Nasal cavity respiratory epithelium epithelial cell of viscerocranial mucosa (primary cell): Measurements from ENCODE around the gene ZBTB12. TPM values are rescaled to one million over a fixed set of nuclear protein-coding genes. Genes with fewer than 3 reads are reported as not detected.

ENCODE experiments used
- total RNA-seq: library from RNA; depleted of rRNA; stranded (reverse); fragments of >200 nt; gene quantifications from 2 replicates; pipeline ENCODE4 v1.2.3, GENCODE V29; 2014

Gene ZBTB12, protein sequence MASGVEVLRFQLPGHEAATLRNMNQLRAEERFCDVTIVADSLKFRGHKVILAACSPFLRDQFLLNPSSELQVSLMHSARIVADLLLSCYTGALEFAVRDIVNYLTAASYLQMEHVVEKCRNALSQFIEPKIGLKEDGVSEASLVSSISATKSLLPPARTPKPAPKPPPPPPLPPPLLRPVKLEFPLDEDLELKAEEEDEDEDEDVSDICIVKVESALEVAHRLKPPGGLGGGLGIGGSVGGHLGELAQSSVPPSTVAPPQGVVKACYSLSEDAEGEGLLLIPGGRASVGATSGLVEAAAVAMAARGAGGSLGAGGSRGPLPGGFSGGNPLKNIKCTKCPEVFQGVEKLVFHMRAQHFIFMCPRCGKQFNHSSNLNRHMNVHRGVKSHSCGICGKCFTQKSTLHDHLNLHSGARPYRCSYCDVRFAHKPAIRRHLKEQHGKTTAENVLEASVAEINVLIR
- total RNA-seq, result 1.4 and 4.1 TPM in 2 replicates

DNA sequence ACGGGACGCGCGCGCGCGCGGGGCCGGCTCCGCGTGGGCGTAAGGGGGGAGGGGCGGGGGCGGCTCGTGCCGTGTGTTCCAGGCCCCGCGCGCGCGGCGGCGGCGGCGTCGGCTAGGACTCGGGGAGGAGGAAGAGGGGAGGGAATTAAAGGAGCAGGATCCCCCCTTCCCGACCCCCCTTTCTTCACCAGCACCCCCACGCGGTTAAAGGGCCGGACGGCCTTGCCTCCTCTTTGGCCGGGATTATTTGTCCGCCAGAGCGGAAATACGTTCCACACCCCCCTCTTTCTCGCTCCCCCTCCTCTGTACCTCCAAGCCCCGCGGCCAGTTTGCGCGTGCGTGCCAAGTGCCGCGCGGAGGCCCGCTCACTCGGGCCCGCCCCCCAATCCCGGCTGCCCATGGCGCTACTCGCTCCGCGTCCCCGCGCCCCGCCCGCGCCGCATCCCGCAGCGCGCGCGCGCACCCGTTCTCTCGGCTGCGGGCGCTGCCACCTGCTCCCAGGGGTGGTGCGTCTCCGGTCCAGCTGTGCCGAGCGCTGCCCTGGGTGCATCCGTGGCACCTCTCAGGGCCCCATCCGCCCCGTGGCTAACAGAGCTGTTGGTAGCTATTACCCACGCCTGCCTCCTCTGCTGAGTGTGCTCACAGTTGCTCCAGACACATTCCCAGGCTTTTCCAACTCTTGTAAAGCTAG is at the start of gene ZBTB12:
Gene ZBTB12, minus strand, starts transcription at position 134 of the 691 bp plus-strand sequence. CDS start 781 bp downstream, outside the sequence.

GRCh38 chr6:31945507-31946369 is 43.9 kb upstream of the ZBTB12 start, which contains the start of gene CFB:
Gene CFB (plus strand): TSS chr6:31946095. CDS start chr6:31946222, 127 bp downstream.

GRCh38 chr6:31927242-31927862 is 25.5 kb upstream of the ZBTB12 start, which contains the start of gene C2:
Gene C2 (plus strand): TSS chr6:31927717. CDS start chr6:31927753, 36 bp downstream.

GRCh38 chr6:31897612-31898382 is 4.1 kb downstream of the ZBTB12 start, which contains the start of gene EHMT2:
Gene EHMT2 (minus strand): TSS chr6:31897698. CDS start chr6:31897677, 21 bp downstream.

GRCh38 chr6:31878726-31879125 is 23.2 kb downstream of the ZBTB12 start, which contains the start of gene SLC44A4:
Gene SLC44A4 (minus strand): TSS chr6:31878997. CDS start chr6:31878980, 17 bp downstream.

GRCh38 chr6:31862344-31863235 is 39.3 kb downstream of the ZBTB12 start, which contains the start of gene NEU1:
Gene NEU1 (minus strand): TSS chr6:31862821. CDS start chr6:31862776, 45 bp downstream.

Other genes with a start within 250 kb of the ZBTB12 start
- 120 and 174 TPM in 2 replicates for gene BAG6, start 249.4 kb downstream of the ZBTB12 start, total RNA-seq
- gene APOM, start 246.2 kb downstream of the ZBTB12 start, total RNA-seq, result 0.28 and 0.34 TPM in 2 replicates
- 24.7 and 37.6 TPM in 2 replicates for gene C6orf47, start 241.3 kb downstream of the ZBTB12 start, total RNA-seq
- 9.4 and 20.2 TPM in 2 replicates for gene GPANK1, start 237.1 kb downstream of the ZBTB12 start, total RNA-seq
- gene CSNK2B, start 236.0 kb downstream of the ZBTB12 start, total RNA-seq, result 48.2 and 76.9 TPM in 2 replicates
- 0.68 and 3.3 TPM in 2 replicates for gene LY6G5B, start 232.1 kb downstream of the ZBTB12 start, total RNA-seq
- gene LY6G5C, start 221.0 kb downstream of the ZBTB12 start, total RNA-seq, result 0.07 TPM in 1 of 2 replicates, not detected in the other
- 30.8 and 46.5 TPM in 2 replicates for gene ABHD16A, start 198.8 kb downstream of the ZBTB12 start, total RNA-seq
- not detected in 2 replicates for gene LY6G6F, start 195.2 kb downstream of the ZBTB12 start, total RNA-seq
- not detected in 2 replicates for gene LY6G6D, start 186.7 kb downstream of the ZBTB12 start, total RNA-seq
- under 0.01 TPM in 1 of 2 replicates, not detected in the other for gene LY6G6C, start 180.3 kb downstream of the ZBTB12 start, total RNA-seq
- gene MPIG6B, start 178.7 kb downstream of the ZBTB12 start, total RNA-seq, result not detected in 2 replicates
- 16.2 and 19.8 TPM in 2 replicates for gene DDAH2, start 172.8 kb downstream of the ZBTB12 start, total RNA-seq
- 269 and 558 TPM in 2 replicates for gene CLIC1, start 165.6 kb downstream of the ZBTB12 start, total RNA-seq
- gene MSH5, start 162.1 kb downstream of the ZBTB12 start, total RNA-seq, result 3.4 and 3.5 TPM in 2 replicates
- gene SAPCD1, start 139.4 kb downstream of the ZBTB12 start, total RNA-seq, result 0.57 TPM in 1 of 2 replicates, not detected in the other
- 0.34 and 1.00 TPM in 2 replicates for gene VWA7, start 124.8 kb downstream of the ZBTB12 start, total RNA-seq
- gene VARS1, start 106.3 kb downstream of the ZBTB12 start, total RNA-seq, result 61.2 and 98.7 TPM in 2 replicates
- gene LSM2, start 95.1 kb downstream of the ZBTB12 start, total RNA-seq, result 14.4 and 35.5 TPM in 2 replicates
- 1.0 and 1.1 TPM in 2 replicates for gene HSPA1L, start 86.8 kb downstream of the ZBTB12 start, total RNA-seq
- 29.7 and 211 TPM in 2 replicates for gene HSPA1A, start 86.5 kb downstream of the ZBTB12 start, total RNA-seq
- 81.7 and 305 TPM in 2 replicates for gene HSPA1B, start 74.3 kb downstream of the ZBTB12 start, total RNA-seq
- gene NEU1, start 39.3 kb downstream of the ZBTB12 start, total RNA-seq, result 64.1 and 103 TPM in 2 replicates
- gene SLC44A4, start 23.1 kb downstream of the ZBTB12 start, total RNA-seq, result 2.1 and 3.1 TPM in 2 replicates
- 13.7 and 47.4 TPM in 2 replicates for gene EHMT2, start 4.4 kb downstream of the ZBTB12 start, total RNA-seq
- 0.71 and 1.0 TPM in 2 replicates for gene C2, start 25.6 kb upstream of the ZBTB12 start, total RNA-seq
- 1.7 and 11.2 TPM in 2 replicates for gene CFB, start 44.0 kb upstream of the ZBTB12 start, total RNA-seq
- 109 and 155 TPM in 2 replicates for gene NELFE, start 56.9 kb upstream of the ZBTB12 start, total RNA-seq
- gene SKIC2, start 57.1 kb upstream of the ZBTB12 start, total RNA-seq, result 49.6 and 62.5 TPM in 2 replicates
- gene DXO, start 70.1 kb upstream of the ZBTB12 start, total RNA-seq, result 10.0 and 10.9 TPM in 2 replicates
- gene C4A, start 80.0 kb upstream of the ZBTB12 start, total RNA-seq, result 1.3 and 1.4 TPM in 2 replicates
- 2.1 TPM in 2 replicates for gene C4B, start 112.7 kb upstream of the ZBTB12 start, total RNA-seq
- 0.28 TPM in 1 of 2 replicates, not detected in the other for gene CYP21A2, start 136.3 kb upstream of the ZBTB12 start, total RNA-seq
- 1.0 and 2.1 TPM in 2 replicates for gene TNXB, start 207.3 kb upstream of the ZBTB12 start, total RNA-seq
- 11.6 and 20.2 TPM in 2 replicates for gene ATF6B, start 226.2 kb upstream of the ZBTB12 start, total RNA-seq
- 3.7 and 5.5 TPM in 2 replicates for gene FKBPL, start 228.2 kb upstream of the ZBTB12 start, total RNA-seq
- gene PRRT1, start 249.9 kb upstream of the ZBTB12 start, total RNA-seq, result not detected in 2 replicates